Heart left ventricle (tissue), 13 donors: ENCODE data around the gene CFAP99.

Source experiments
- CTCF ChIP-seq, 12 donors: fragments of 200-600 bp; sonication (generic) in 4 of 12; IDR thresholded peaks; one replicate each; pipeline versions ENCODE4 v1.5.0 to v1.8.0; 2018 to 2022; ENCODE audit warnings: antibody characterized with exemption in 12 of 12, mild to moderate bottlenecking in 5 of 12
- POLR2A ChIP-seq, 2 donors: fragments of 450-650 bp; IDR thresholded peaks; one replicate each; pipeline ENCODE4 v1.6.1; 2017; ENCODE audit warnings: antibody characterized with exemption in 2 of 2, mild to moderate bottlenecking in 2 of 2, moderate library complexity in 2 of 2
- donor health status: ischemic (EF 13 %, LVEDD 7.1; RV severe dilation, severe dysfunction).
- donor health status: DM: no; HTN: yes; CAD: no.
- donor health status: DM: no; HTN: no; CAD: no.
- donor health status: ischemic (EF 25% LVEDD 6.9; RV normal size, moderate dysfunction).
- donor health status: ischemic (EF 25% LVEDD 5.7; RV mildly dilated, moderate dysfunction).
- donor health status: ischemic (EF 35%, LVEDD 5.7; RV mildly dilated, moderate dysfunction).
- donor health status: nonischemic (EF 11% LVEDD 7.7; RV severe dilation, severe dysfunction).
- donor health status: DM: yes; HTN: yes; CAD: no.
- donor health status: PGD.
- donor health status: ischemic (EF 29% LVEDD 5.4; RV normal size, mild dysfunction).
- donor health status: nonischemic (EF 23%, LVEDD 6.1; RV moderate dilation, normal function).

- no peak for TF ChIP-seq POLR2A (IDR thresholded peaks at IDR 0.05)
- no peak for TF ChIP-seq CTCF (IDR thresholded peaks at IDR 0.05)
Measured at GRCh38 chr4:2485956-2486355, 67.2 kb downstream of the CFAP99 start.
